Pancreas (tissue), 10 donors: Measurements from ENCODE around the gene NFIX. TPM values are rescaled to one million over a fixed set of nuclear protein-coding genes. Genes with fewer than 3 reads are reported as not detected.

Experiments used
- ATAC-seq, 4 donors: fragments of 200-7000 bp; cut with Tn5 transposase; one replicate each; pipeline versions ENCODE4 v1.8.0 to v1.9.1; 2020; ENCODE audit warnings: mild to moderate bottlenecking in 4 of 4, moderate library complexity in 4 of 4
- DNase-seq, 6 donors: peaks; one replicate each; pipeline ENCODE4 v3.0.0-alpha.2; 2020
- FAIRE-seq: peaks from 2 replicates; lab custom pipeline; 2012; peaks lifted over from hg19 to GRCh38; lab: Jason Lieb, UNC
- H3K27ac ChIP-seq, 4 donors: fragments of 200-600 bp; sonication (generic); 1 replicate in 3 of 4; 2 replicates in 1 of 4; pipeline versions ENCODE4 v1.5.0 to v1.8.0; 2020
- H3K27me3 ChIP-seq, 4 donors: fragments of 200-600 bp; one replicate each; pipeline ENCODE4 v1.8.0; 2021
- H3K36me3 ChIP-seq, 3 donors: fragments of 200-600 bp; sonication (generic) in 1 of 3; one replicate each; pipeline versions ENCODE4 v1.5.0 to v1.8.0; 2020 to 2021
- H3K4me1 ChIP-seq, 3 donors: fragments of 200-600 bp; one replicate each; pipeline ENCODE4 v1.8.0; 2021
- H3K4me3 ChIP-seq, 4 donors: fragments of 200-600 bp; sonication (generic) in 2 of 4; one replicate each; pipeline versions ENCODE4 v1.5.0 to v1.8.0; 2020 to 2021
- H3K9me3 ChIP-seq, 4 donors: fragments of 200-600 bp; one replicate each; pipeline ENCODE4 v1.8.0; 2021
- WGBS, 2 donors: extraction: QIAGEN DNeasy Blood & Tissue Kit; methylation state at CpG; one replicate each; pipeline ENCODE4 v1.1.7; 2013; 5-methylcytosine and 5-hydroxymethylcytosine counted together
- intact Hi-C, 3 donors: fragments of 100-400 bp; cut with DNase I; formaldehyde crosslinking; loops; one replicate each; pipeline versions ENCODE4 v1.11.1 to v1.14.2; 2022
- polyA plus RNA-seq, 2 donors: library from polyadenylated mRNA; stranded (reverse); fragments of 200-250 nt; gene quantifications; one replicate each; pipeline ENCODE4 v1.2.3, GENCODE V29; 2013
- total RNA-seq, 6 donors: library from RNA; stranded (reverse); fragmentation: NEBNext Ultra II Directional in 4 of 6; extraction: Animal tissue kit (Norgen Biotek cat#: 25700) in 4 of 6; gene quantifications; one replicate each; pipeline versions ENCODE4 v1.2.1 to v1.2.4, GENCODE V29; 2021 to 2023
- TF ChIP-seq, protein P1 (sequence below), 4 donors: fragments of 200-600 bp; sonication (generic) in 3 of 4; IDR thresholded peaks; one replicate each; pipeline versions ENCODE4 v1.5.0 to v1.8.0; 2021; ENCODE audit warnings: antibody characterized with exemption in 4 of 4
- donor health status: healthy with polysubstance abuse.
- donor health status: DM: no; HTN: no; CAD: no; lungs with moderate emphysema.
- donor health status: DM: no; HTN: no; CAD: no.
- donor health status: control.
- donor health status: control.
- donor health status: Bipolar disorder and iron deficiency.
- donor health status: DM: yes; HTN: yes; CAD: no.
- donor health status: DM: no; HTN: no; CAD: no.
- donor health status: DM: no; HTN: no; CAD: no.
- donor health status: DM: yes; HTN: yes; CAD: no.

NFIX gene
- total and polyA plus RNA-seq, 8 donors: 8.3 to 45.1 (median 32.7) TPM

DNA sequence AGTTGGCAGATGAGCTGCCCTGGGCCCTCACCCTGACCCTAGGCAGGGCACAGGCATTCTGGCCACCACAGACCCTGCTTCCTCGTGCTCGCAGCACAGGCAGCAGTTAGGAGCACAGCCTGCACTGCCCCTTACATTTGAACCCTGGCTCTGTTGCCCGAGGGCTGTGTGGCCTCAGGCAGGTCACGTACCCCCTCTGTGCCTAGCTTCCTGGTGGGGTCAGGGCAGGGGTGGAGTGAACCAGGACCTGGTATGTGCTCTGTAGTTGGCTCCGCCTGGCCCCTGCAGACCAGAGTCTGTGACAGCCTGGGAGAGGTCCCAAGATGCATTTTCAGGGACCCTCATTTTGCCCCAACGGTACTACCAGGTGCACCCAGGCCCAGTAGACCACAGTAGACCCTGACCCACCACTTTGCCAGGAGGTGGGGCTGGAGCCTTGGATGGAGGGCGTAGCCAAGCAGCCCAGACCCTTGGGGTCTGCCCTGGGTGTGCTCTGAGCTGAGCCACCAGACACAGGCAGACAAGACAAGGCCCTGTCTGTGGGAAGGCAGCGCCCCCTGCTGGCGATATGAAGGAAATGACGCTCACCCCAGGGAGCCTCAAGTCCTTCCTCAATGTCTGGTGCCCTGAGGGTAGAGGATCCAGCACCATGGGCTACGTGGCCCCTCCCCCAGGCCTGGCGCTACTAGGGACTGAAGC is 98.3 kb downstream of the NFIX start:
- Histone ChIP-seq H3K9me3 (no peaks in the 10 kb centered on the region), H3K36me3 (peaks cover 0 to 10% (median 0%) of the 10 kb centered on the region in 3 donors), H3K4me3 (no peak overlapping the region), H3K4me1 (no peaks in the 10 kb centered on the region), H3K27ac (peak overlapping the region in 1 of 4 donors; percentile 23), H3K27me3 (no peaks in the 10 kb centered on the region)
- TF ChIP-seq, protein P1, sequence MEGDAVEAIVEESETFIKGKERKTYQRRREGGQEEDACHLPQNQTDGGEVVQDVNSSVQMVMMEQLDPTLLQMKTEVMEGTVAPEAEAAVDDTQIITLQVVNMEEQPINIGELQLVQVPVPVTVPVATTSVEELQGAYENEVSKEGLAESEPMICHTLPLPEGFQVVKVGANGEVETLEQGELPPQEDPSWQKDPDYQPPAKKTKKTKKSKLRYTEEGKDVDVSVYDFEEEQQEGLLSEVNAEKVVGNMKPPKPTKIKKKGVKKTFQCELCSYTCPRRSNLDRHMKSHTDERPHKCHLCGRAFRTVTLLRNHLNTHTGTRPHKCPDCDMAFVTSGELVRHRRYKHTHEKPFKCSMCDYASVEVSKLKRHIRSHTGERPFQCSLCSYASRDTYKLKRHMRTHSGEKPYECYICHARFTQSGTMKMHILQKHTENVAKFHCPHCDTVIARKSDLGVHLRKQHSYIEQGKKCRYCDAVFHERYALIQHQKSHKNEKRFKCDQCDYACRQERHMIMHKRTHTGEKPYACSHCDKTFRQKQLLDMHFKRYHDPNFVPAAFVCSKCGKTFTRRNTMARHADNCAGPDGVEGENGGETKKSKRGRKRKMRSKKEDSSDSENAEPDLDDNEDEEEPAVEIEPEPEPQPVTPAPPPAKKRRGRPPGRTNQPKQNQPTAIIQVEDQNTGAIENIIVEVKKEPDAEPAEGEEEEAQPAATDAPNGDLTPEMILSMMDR (IDR thresholded peaks at IDR 0.05): peak; percentile 94 to 97 (median 96)
- 42 to 48% methylated on average over 12 of the region's 12 CpGs for WGBS, 2 donors
- DNase-seq: peak; percentile 59 to 88 (median 78)
- no peak for FAIRE-seq
- intact Hi-C loops: loop anchor here in 2 of 3 donors (5.0 kb wide), 1 partner anchor 116 kb away; no protein-coding TSS in a partner anchor
- peak; percentile 77 to 82 (median 80) for ATAC-seq

DNA sequence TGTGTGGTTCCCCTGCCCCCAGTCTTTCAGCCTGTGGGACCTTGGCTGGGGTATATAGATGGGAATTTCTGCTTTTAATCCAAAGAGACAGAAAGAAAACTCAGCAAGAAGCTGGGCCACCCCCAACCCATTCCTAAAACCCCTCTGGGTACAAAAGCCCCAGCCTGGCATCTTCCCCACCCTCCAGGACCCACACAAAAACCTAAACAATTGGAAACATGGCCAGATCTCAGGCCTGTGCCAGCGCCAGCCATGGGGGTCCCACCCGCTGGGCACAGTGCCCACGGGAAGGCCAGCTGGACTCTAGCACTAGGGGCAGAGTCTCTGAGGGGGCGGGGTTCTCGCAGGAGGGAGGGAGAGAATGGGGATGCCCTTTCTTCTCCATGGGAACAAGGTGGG is 98.8 kb downstream of the NFIX start:
- ATAC-seq: no peak
- intact Hi-C loops: loop anchor here in 2 of 3 donors (5.0 kb wide), 1 partner anchor 117 kb away; no protein-coding TSS in a partner anchor
- peak in 1 of 6 donors; percentile 57 for DNase-seq
- FAIRE-seq: no peak
- no peaks in the 10 kb centered on the region for H3K27me3 ChIP-seq
- peaks cover 0 to 10% (median 0%) of the 10 kb centered on the region in 3 donors for H3K36me3 ChIP-seq
- H3K27ac ChIP-seq: no peak overlapping the region
- H3K4me3 ChIP-seq: no peak overlapping the region
- H3K9me3 ChIP-seq: no peaks in the 10 kb centered on the region
- TF ChIP-seq, protein P1 (IDR thresholded peaks at IDR 0.05): no peak
- no peaks in the 10 kb centered on the region for H3K4me1 ChIP-seq
- 52 to 62% methylated on average over 4 to 5 of the region's 5 CpGs for WGBS, 2 donors

DNA sequence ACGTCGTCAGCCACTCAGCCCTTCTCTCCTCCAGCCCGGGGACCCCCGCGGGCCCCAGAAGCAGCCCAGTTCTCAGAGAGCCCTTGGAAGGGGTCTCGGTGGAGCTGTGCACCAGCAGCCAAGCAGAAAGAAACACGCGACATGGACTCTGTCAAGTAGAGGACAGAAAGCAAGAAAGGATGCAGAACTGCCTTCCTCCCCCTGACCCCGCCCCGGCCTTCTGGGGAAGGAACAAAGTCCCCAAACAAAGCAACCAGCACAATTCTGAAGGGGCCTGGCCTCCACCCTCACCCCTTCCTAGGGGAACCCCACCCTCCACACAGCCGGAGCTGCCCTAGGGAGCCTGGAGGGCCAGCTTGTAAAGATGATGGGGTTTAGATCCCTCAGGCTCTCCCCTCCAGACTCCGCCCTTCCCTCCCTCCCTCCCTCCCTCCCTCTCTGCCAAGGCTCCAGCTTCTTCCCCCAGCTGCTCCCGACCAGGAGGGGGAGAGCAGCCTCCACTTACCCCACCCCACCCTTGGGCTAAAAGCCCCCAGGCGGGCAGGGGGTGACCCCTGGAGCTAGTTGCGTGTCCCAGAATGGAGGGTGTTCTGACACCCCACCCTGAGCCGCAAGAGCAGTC is 99.6 kb downstream of the NFIX start:
- TF ChIP-seq, protein P1 (IDR thresholded peaks at IDR 0.05): no peak
- DNase-seq (no peak), FAIRE-seq (no peak), ATAC-seq (no peak)
- intact Hi-C loops: loop anchor here in 2 of 3 donors (5.0 kb wide), 1 partner anchor 118 kb away; no protein-coding TSS in a partner anchor
- peaks cover 0 to 10% (median 0%) of the 10 kb centered on the region in 3 donors for H3K36me3 ChIP-seq
- H3K4me1 ChIP-seq: no peaks in the 10 kb centered on the region
- WGBS, 2 donors: 84 to 85% methylated on average over 13 to 16 of the region's 16 CpGs
- no peak overlapping the region for H3K4me3 ChIP-seq
- H3K27me3 ChIP-seq: no peaks in the 10 kb centered on the region
- H3K27ac ChIP-seq: no peak overlapping the region
- H3K9me3 ChIP-seq: no peaks in the 10 kb centered on the region

DNA sequence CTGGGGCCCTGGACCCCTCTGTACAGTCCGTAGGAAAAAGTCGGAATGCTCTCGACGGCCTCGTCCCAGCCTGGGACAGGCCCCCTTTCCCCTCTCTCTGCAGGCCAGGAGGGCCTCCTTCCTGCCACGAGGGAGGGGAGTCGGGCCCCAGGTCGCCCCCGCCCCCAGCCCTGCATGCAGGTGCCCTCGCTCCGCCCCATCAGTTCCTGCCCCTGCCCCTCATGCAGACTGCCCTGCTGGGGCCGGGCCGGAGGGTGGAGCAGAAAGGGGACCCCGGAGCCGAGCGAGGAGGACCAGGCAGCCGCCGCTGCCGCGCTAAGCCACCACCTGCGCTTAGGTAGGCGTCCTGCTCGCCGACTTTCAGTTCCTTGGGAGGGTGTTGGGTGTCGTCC is 100.1 kb downstream of the NFIX start:
- FAIRE-seq: no peak
- no peaks in the 10 kb centered on the region for H3K4me1 ChIP-seq
- WGBS, 2 donors: 82 to 91% methylated on average over 24 to 25 of the region's 25 CpGs
- peaks cover 0 to 10% (median 0%) of the 10 kb centered on the region in 3 donors for H3K36me3 ChIP-seq
- no peaks in the 10 kb centered on the region for H3K27me3 ChIP-seq
- intact Hi-C loops: no loop called here
- TF ChIP-seq, protein P1 (IDR thresholded peaks at IDR 0.05): no peak
- H3K27ac ChIP-seq: no peak overlapping the region
- ATAC-seq: no peak
- no peaks in the 10 kb centered on the region for H3K9me3 ChIP-seq
- H3K4me3 ChIP-seq: no peak overlapping the region
- no peak for DNase-seq
